Dedifferentiated amniotic fluid mesenchymal stem cell (primary cell): ENCODE measurements around the gene KLHL28.
"Not testable (repeated sequence)": the region's sequence is repeated elsewhere in the genome, so short reads cannot be mapped to it uniquely, and the experiment has no call there.

ENCODE experiments used
- DNase-seq: peaks from one replicate; pipeline ENCODE4 v3.0.0-alpha.2; 2016; ENCODE audit errors: extremely low spot score

KLHL28 gene

DNA sequence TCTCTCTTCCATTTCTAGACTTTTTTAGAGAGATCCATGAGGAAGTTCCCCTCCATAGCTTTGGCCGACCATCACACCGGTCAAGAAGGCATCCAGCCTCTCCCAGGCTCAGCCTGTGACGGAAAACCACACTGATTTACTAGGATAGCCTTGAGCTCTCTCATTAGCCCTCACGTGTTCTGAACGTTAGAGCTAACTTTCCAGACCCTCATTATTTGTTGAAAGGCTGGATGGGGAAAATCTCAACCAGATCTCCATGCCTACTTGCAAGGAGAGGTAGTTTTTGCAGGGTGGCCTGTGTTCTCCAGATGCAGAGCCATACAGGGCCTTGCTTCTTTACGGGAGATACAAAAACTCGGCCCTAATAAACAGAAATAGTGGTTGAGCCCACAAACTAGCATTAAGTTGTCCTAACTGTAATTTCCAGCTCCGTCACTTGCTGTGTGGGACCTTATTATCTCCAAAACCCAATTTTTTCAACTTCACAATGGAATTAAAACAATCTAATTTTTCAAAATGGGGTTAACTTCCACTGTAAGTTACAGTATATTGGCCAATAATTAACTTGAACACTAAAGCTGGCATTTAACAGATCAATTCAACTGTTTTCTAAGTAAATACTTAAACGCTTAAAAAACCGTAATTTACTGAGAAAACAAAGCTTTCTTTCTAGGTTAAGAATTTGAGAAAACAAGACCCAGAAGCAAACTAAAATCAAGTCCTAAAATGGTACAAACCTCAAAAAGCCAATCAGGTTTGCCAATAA, 65.3 kb downstream of the KLHL28 start:
- no peak for DNase-seq

DNA sequence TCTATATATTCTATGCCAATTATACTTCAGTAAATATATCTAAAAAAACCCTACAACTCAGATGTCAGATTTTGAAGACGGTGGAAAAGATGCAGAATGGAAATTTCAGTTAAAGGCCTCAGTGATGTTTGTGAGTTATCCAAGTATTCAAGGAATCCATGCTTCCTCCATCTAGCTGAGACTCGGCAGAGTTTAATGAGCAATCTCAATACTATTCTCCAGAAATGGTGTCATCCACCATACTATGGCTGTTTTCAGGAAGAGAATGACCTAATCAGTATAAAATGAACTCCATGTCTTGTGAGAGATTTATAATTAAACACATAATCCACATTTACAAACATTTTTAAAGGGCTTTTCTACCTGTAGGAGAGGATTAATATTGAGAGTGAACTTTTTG, 66.0 kb downstream of the KLHL28 start:
- peak; percentile 53 for DNase-seq

DNA sequence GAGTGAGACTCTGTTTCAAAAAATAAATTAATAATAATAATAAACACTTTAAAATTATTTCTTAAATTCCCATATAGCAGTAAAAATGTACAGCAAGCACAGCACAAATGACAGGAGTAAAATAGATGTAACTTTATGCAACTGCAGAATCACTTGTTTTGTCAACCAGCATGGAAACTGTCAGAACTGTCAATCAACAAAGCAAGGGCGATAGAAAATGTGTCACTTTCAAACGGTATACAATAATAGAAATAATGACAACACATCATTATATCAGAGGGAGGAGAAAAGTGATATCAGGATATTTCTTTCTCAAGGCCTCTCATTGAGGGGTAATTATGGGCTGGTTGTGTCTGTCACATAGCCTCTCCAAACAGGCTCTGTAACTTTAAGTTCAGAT, 68.2 kb downstream of the KLHL28 start:
- no peak for DNase-seq

DNA sequence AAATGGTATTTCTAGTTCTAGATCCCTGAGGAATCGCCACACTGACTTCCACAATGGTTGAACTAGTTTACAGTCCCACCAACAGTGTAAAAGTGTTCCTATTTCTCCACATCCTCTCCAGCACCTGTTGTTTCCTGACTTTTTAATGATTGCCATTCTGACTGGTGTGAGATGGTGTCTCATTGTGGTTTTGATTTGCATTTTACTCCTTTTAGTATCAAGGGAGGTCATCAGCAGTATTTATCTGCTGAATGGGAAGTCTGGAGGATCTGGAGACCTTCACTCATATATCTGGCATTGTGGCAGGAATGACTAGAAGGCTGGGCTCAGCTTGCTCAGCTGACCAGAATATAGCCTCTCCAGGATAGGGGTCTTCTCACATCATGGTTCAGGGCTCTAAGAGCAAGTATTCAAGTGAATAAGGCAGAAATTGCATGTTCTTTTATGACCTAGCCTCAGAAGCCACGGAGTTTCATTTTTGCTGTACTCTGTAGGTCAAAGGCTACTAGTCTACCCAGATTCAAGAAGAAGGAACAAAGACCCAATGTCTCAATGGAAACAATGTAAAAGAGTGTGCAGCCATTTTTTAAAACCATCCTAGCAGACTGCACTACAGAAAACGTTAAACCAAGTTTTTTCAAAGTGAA, 69.9 kb downstream of the KLHL28 start:
- not testable (repeated sequence) for DNase-seq

DNA sequence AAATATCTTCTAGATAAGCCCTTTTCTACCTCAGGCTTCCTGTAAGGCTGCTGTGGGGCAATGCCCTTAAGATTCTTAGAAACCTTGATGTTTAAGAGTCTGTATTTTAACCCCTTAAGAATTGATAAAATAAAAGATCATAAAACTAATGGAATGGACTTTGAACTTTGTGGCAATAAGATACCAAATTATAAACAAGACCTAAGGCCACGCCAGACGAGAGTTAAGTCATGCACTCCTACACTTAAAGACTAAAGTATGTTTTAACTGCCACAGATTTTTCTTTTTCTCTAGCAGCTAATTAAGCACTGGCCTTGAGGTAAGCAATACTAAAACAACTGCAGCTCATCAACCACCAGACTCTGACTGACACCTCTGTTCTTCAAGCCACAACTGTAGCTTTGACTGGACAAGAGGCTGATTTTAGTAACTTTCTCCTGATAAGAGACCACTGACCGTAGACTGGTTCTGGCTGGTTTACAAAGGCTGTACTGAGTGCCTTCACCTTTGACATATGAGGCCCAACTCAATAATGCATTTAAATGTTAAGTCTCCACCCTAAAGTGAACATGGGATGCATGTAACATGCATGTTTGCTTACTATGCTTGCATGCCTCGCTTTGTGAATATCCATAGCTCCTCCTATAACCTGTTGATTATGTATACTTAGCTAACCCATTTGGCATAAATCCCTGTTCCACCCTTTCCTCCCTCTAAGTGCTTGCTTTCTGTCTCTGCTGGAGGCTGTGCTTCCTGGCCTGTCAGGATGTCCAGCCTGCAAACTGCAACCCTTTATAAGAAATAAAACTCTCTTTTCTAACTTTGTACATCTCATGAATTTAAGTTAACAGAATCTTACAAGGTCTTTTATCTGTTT, 71.9 kb downstream of the KLHL28 start:
- no peak for DNase-seq

DNA sequence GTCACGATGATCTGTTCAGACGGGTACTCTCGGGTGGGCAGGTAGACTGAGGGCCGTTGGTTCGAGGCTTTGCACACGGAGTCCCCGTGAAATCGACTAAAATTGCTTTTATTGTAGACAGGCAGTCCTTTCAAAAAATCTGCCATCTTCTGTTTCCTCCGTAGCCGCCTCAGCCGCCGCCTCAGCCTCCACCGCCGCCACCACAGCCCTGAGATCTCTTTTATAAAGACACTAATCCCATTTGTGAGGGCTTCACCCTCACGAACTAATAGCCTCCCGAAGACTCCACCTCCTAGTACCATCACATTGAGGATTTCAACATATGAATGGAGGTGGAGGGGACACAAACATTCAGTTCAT, 74.2 kb downstream of the KLHL28 start:
- DNase-seq = no peak

DNA sequence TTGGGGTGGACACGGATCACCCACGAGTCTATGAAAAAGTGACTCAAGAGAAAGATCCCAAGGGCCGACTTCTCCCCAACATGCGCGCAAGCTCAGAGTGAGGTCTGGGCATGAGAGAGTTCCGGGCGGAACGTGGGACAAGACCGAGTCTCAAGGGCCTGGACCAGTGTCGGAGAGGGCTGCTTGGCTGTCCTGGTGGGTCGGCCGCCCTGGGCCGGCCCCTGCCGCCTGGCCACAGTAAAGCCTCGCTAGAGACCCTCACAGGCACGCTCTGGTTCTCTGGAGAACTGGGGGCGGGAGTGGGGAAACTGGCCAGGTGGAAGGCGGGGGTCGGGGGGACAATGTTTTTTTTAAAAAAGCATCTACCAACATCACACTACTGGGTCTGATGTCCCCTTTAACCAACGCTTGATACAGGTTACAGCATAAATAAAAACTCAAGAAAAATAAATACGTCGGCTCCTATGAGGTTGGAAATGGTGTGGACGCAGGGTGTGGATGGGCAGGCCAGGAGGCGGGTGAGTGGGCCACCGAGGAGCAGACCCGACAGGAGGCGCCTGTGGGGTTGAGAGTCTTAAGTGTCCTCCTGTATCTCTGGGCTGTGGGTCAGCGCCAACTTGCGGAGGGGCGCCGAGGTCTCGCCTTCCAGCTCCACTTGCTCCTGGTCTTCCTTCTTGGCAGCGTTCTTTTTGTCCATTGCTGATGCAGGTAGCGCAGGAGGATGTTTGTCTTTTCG, 74.7 kb downstream of the KLHL28 start:
- no peak for DNase-seq

DNA sequence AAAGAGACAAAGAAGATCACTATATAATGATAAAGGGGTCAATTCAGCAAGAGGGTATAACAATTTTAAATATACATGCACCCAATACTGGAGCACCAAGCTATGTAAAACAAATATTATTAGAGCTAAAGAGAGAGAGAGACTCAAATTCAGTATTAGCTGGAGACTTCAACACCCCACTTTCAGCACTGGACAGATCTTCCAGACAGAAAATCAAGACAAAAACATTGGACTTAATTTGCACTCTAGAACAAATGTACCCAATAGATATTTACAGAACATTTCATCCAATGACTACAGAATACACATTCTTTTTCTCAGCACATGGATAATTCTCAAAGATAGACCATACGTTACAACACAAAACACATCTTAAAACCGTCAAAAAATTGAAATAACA, 81.0 kb downstream of the KLHL28 start:
- DNase-seq = no peak
